ENCODE measurements around the gene FOXS1.

DNA sequence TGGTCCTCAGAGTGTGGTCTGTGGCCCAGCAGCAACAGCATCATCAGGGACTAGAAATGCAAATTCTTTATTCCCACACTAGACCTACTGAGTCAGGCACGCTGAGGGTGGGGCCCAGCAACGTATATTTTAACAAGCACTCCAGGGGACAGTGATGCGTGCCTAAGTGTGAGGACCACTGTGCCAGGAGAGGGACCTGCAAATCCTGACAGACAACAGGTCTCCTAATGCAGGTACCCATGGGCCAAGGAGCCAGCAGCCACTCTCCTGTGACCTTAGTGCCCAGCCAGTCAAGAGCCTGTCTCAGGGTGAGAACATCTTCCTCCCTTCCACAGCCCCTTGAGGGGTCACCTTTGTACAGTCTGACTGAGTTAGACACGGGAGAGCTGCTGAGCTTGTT lies 34.2 kb downstream of the FOXS1 start:
- TF ChIP-seq, protein P1, sequence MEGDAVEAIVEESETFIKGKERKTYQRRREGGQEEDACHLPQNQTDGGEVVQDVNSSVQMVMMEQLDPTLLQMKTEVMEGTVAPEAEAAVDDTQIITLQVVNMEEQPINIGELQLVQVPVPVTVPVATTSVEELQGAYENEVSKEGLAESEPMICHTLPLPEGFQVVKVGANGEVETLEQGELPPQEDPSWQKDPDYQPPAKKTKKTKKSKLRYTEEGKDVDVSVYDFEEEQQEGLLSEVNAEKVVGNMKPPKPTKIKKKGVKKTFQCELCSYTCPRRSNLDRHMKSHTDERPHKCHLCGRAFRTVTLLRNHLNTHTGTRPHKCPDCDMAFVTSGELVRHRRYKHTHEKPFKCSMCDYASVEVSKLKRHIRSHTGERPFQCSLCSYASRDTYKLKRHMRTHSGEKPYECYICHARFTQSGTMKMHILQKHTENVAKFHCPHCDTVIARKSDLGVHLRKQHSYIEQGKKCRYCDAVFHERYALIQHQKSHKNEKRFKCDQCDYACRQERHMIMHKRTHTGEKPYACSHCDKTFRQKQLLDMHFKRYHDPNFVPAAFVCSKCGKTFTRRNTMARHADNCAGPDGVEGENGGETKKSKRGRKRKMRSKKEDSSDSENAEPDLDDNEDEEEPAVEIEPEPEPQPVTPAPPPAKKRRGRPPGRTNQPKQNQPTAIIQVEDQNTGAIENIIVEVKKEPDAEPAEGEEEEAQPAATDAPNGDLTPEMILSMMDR (IDR thresholded peaks at IDR 0.05 in 4 of 5, conservative IDR thresholded peaks at IDR 0.05 in 1 of 5), result no peak
- no peak for TF ChIP-seq POLR2A (IDR thresholded peaks at IDR 0.05)

Measured in gastrocnemius medialis (tissue), 4 donors.